ENCODE data around the gene TUSC1.
"Not testable (repeated sequence)": the region's sequence is repeated elsewhere in the genome, so short reads cannot be mapped to it uniquely, and the experiment has no call there.

The TUSC1 gene

GRCh38 chr9:25678147-25678666 is at the start of gene TUSC1:
Gene TUSC1, minus strand, starts transcription at chr9:25678444. Its CDS starts 132 bp downstream, at chr9:25678312.
- peak; percentile 82 for DNase-seq

- DNase-seq = no peak
These were observed 48.7 kb upstream of the TUSC1 start for GRCh38 chr9:25726871-25727410.

DNA sequence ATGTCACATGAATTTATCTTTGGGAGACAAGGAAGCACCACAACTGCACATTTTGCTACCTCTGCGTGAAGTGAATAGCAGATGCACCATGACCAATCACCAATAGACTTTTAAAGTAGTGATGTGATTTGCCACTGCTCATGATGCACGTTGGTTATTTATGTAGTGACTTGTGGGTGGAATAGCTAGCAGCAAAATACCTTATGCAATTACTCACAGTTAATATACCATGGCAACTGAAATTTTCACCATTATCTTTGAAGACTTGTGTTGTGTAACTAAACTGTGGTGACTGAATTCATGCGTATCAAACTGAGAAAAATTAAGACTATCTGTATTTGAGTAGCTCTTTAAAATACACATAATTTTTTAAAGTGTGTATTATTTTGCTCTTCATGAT is 46.2 kb upstream of the TUSC1 start:
- peak; percentile 29 for DNase-seq

- DNase-seq = peak; percentile 72
These were observed 38.1 kb upstream of the TUSC1 start for GRCh38 chr9:25716220-25716872.

DNA sequence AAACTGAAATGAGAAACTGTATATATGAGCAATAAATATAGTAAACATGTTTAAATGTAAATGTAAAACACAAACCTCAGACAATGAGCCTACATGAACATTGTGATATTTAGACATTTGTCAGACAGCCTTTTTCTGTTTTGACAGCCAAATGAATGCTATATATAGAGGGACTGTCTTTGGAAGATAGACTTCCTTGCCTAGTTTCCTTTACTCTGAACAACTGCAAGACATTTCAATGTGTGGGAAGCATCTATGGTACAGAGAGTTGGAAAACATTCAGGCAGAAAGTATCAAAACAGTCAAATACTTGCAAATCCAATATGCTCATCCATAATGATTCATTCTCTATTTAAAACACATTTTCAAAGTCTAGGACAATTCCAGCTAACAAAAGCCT is 31.7 kb upstream of the TUSC1 start:
- peak; percentile 2 for DNase-seq

DNA sequence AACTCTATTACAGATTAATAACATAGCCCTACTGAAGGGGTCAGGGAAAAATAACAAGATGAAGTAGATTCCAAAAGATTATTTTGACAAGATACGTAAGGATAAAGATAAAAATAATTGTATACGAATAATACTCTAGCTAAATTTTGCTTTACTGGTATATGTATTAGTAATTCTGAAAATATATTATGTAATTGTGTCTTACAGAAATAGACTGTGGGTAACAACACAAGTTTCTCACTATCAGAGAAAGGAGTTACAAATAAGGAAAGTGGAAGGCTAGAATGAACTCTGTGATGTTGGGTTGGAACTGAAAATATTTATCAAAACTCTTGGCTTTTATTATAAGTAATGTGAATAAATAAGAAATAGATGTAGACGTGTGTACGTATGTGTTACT is 26.6 kb upstream of the TUSC1 start:
- DNase-seq = no peak

- DNase-seq = peak; percentile 39
These were observed 25.6 kb upstream of the TUSC1 start for GRCh38 chr9:25703701-25704357.

DNA sequence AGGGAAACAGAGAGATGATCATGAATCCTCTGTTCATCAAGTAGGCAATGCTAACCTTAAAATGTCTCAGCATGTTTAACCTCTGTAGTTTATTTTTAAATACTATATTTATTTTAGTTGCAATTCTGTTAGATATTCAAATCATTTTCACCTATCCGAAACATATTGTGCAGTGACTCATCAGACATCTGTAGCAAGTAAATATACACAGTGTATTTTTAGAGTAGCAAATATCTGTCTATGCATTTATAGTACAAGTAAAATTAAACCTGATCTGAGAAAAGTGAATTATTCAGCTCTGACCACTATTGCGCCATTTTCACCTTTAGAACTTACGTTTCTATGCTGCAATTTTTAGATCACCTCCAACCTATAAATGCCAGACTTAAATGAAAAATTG is 24.3 kb upstream of the TUSC1 start:
- DNase-seq = no peak

DNA sequence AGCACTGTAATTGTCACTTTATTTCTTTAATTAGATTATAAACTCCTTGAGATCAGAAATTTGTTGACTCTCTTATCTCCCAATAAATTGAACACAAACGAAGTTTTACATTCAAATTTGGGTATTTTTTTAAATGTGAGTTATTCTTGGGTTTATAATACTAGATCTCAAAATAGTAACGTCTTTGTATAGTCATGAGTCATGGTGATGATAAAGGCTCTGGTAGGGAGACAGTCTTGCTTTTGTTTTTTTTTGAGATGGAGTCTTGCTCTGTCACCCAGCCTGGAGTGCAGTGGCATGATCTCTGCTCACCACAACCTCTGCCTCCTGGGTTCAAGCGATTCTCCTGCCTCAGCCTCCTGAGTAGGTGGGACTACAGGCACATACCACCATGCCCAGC is 22.7 kb upstream of the TUSC1 start:
- DNase-seq = peak; percentile 22

- no peak for DNase-seq
These were observed 22.2 kb upstream of the TUSC1 start for GRCh38 chr9:25700430-25700829.

GRCh38 chr9:25691786-25692185 is 13.5 kb upstream of the TUSC1 start:
- no peak for DNase-seq

DNA sequence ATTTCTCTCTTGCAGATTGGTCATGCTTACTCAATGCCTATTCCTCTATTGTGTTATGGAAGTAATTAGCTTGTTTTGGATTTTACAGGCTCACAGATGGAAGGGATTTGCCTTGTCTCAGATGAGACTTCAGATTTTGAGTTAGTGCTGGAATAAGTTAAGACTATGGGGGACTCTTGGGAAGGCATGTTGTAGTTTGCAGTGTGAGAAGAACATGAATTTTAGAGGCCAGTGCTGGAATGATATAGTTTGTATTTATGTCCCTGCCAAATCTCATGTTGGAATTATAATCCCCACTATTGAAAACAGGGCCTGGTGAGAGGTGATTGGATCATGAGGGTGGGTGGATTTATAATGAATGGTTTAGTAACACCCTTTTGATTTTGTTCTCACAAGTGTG is 6.1 kb upstream of the TUSC1 start:
- no peak for DNase-seq

- DNase-seq = peak; percentile 66
These were observed 3.0 kb upstream of the TUSC1 start for GRCh38 chr9:25681266-25681665.

DNA sequence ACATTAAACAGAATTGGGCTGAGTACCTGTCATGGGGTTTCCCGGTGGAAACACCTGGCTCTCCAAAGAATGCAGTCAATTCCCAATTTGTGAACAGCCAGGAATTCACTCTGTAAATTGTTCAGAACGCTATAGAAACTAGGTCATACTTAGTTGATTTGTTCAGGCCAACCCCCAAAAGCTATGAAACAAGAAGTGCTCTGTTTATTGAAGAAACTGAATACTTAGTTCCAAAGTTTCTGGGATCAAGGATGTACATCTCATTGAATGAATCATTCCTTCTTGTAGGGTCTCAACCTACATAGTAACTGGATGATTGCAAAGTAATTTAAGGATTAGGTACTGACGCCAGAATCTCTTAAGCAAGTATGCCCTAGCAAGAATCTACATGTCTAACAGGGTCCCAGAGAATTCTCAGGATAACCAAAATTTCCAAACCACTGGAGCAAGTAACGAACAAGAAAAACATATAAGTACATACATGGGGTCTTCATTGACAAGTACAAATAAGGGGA is 659 bp upstream of the TUSC1 start:
- DNase-seq = peak; percentile 10

DNA sequence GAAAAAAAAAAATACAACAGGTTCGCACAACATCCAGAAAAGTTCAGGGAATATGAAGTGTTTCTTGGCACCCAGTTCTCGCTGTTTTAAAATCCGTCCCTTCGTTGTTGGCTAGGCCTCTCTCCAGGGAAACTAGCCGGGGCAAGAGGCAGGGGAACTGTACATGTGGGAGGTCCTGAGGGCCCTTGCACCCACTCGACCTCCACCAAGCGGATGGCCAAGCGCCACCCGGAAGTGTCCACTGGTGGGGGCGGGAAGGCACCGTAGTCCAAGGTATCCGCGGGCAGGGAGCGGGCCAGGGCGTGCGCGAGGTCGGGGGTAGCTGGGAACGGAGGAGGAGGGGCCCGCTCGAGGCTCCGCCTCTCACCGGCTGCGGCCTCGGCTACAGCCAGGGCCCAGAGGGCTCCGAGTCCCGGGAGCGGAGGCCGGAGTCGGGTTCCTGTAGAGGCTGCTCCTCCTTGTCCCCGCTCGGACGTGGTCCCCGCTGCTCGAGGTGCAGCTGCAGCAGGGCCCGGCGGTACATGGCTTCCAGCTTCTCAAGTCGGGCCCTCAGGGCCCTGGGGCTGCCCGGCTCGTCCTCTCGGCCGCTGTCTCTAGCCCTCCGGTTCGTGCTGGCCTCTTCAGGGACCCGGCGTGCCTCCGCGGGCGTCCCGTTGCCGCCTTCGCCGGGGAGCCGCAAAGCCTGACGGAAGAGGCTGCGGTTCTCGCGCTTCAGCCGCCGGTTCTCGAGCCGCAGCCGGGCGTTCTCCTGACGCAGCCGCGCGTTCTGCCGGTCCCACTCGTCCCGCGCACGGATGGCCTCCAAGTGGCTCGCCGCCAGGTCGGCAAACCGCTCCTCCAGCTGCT is 720 bp downstream of the TUSC1 start:
- peak; percentile 77 for DNase-seq

DNA sequence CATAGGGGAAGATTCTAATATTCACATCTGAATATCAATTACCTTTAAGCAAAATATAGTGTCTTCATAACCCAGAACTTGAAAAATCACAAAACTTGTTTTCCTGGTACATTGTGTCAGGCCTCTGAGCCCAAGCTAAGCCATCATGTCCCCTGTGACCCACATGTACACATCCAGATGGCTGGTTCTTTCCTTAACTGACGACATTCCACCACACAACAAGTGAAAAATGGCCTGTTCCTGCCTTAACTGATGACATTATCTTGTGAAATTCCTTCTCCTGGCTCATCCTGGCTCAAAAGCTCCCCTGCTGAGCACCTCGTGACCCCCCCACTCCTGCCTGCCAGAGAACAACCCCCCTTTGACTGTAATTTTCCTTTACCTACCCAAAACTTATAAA is 2.4 kb downstream of the TUSC1 start:
- DNase-seq = not testable (repeated sequence)

DNA sequence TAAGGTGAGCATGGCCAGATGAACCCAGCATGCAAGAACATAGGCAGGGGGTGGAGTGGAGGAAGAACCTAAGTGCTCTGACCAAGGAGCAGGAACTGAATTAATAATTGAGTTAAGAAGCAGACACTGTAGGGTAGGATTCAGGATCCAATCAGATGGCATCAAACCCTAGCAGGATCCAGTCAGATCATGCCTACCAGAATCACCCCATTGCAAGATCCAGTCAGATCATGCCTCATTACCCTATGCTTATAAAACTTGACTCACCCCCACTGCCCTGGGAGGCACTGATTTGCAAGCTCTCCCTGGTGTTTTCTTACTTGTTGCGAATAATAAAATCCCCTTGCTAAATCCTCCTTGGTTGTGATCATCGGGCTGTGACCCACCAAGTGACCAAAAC is 19.7 kb downstream of the TUSC1 start:
- no peak for DNase-seq

- no peak for DNase-seq
These were observed 23.8 kb downstream of the TUSC1 start for GRCh38 chr9:25654417-25654816.

GRCh38 chr9:25648116-25648515 is 30.1 kb downstream of the TUSC1 start:
- DNase-seq = no peak

DNA sequence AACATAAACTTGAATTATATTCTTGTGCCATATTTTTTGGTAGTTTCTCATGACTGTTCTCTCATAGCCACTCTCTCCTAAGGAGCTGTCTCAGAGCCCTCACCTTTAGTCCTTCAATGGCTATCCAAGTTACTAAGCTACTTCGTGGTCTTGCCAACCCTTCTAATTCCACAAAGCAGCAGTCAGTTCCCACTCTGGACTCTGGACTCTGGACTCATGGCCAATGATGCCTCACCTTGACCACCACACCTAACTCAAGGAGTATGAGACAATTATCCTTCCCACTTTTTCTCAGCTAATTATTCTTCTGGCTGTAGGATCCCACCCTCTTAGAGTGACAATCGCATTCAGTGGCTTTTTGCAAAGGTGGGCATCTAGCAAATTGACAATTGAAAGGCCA is 42.2 kb downstream of the TUSC1 start:
- no peak for DNase-seq

- no peak for DNase-seq
These were observed 49.0 kb downstream of the TUSC1 start for GRCh38 chr9:25629231-25629630.
